ENCODE data around the gene EGF.

EGF gene

DNA sequence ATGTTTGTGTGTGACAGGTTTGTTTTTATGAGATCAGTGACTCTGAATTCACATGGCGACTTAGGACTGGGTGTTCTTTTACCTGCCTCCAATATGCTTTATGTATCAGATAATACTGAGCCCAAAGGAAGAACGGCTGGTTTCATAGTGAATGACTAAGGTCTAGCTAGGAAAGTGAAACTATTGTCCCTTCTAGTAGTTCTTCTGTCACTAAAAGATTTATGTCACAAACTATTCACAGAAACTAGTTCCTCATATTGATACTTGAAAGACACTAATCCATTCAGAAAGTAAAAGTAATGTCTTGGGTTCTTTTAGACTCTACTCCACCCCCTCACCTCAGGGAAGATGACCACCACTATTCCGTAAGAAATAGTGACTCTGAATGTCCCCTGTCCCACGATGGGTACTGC is 81.7 kb downstream of the EGF start:
- no peak for DNase-seq (ENCODE audit: low read depth)

DNA sequence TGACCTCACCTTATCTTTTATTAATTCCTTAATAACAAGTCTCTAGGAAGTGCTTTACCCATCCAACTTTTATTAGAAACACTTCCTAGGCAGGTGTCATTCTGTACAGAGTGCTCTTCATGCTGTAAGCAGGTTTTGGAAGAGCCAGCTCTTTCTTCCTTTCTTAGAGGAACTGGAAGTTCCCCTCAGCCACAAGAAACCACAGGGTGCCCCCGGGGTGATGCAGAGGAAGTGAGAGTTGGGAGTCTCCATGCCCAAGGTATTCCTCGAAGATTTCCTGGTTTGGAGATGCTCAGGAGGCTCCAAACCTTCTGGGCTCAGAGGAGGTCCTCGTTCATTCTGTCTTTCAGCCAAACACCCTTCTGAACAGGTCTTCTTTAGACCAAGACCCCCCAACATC is 83.8 kb downstream of the EGF start:
- no peak for DNase-seq (ENCODE audit: low read depth)

DNA sequence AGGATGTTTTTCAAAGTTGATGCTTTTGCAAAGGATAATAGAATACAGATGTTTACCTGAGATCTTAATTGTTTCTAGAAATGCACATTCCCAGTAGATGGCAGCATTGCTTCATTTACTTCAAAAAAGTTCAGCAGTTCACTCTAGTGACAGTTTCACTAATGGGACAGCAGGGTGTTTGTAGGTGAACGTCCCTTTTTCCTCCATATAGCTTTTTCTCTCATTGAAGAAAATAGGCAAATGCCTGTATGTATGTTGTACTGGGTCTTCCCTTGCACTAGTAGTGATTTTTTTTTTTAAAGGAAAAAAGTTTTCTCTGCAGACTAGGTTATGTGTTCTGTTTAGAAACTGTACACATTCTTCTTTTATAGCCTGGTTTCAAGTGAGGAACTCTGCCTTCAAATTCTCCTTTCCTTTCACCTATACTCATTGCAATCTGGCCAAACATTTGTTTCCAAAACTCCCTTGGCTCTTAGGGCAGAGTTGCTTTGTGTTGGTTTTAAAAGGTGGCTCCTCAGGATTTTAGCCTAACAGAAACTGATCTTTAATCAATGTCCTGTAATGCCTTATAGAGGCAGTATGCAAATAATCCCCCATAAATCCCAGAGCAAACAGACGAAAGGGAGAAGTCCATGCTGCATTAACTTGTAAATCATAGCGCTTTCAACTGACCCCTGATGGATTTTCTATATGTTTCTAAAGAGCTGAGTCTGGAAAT is 86.3 kb downstream of the EGF start:
- no peak for DNase-seq (ENCODE audit: low read depth)

DNA sequence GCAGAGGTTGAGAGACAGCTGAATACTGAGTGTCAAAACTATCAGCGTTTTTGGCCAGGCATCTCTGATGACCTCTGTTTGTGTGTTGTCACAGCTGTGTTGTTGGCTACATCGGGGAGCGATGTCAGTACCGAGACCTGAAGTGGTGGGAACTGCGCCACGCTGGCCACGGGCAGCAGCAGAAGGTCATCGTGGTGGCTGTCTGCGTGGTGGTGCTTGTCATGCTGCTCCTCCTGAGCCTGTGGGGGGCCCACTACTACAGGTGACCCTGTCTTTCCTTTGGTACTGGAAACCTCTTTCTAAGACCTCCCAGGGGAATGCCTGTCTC is 86.9 kb downstream of the EGF start:
- no peak for DNase-seq (ENCODE audit: low read depth)

DNA sequence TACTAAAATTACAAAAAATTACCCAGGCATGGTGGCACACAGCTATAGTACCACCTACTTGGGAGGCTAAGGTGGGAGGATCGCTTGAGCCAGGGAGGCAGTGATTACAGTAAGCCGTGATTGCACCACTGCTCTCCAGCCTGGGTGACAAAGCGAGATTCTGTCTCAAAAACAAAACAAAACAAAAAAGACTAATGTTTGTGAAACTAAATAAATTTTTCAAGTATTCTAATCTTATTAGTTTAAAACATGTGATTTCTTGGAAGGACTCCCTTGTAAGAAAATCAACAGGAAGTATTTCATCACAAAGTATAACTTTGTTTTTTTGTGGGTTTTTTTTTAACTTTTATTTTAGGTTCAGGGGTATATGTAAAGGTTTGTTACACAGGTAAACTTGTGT is 89.6 kb downstream of the EGF start:
- no peak for DNase-seq (ENCODE audit: low read depth)

DNA sequence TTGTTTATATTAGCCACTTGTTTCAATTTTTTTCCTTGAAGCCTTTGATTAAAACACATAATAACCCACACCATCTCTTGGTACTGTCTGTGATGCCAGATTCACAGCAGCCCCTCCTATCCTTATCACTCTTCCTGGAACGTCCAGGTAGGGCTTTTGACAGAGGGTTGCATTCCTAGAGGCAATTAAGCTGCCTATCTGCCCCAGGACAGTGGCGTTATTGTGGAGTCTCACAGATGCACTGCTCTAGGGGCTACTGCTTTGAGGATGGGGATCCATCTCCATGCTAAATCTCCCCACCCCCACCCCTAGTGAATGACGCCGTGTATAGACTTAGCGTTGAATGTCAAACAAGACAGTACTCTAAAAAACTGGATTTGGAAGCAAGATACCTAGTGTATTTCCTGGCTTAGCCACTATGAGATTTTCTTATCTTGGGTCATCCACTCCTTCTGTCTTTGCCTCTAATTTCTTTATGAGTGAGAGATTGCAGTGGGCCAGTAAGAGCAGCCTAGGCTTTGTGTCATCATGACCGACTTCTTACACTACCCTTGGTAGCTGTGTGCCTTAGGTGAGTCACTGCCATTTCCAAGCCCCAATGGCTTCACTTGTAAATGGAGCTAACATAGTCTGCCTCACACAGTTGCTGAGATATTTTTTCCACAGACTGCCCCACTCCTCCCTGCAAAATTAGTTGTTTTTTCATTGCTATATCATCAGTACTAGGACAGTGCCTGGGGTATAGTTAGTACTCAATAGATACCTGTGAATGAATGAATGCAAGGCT is 90.9 kb downstream of the EGF start:
- no peak for DNase-seq (ENCODE audit: low read depth)

DNA sequence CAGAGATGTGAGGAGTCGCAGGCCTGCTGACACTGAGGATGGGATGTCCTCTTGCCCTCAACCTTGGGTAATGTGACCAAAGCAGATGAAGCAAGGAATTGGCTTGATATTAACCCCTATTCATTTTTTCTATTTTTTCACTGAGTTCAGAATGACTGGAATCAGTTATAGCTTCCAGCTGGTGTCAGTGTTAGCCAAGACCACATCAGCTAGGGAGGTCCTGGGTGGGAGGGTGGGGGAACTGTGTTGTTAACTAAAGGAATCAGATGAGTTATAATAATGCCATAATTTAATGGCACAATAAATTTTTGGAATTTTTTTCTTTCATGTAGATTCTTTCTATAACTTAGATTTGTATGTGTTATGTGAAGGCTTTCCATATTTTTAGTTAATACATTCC is 91.9 kb downstream of the EGF start:
- DNase-seq (ENCODE audit: low read depth) = no peak

DNA sequence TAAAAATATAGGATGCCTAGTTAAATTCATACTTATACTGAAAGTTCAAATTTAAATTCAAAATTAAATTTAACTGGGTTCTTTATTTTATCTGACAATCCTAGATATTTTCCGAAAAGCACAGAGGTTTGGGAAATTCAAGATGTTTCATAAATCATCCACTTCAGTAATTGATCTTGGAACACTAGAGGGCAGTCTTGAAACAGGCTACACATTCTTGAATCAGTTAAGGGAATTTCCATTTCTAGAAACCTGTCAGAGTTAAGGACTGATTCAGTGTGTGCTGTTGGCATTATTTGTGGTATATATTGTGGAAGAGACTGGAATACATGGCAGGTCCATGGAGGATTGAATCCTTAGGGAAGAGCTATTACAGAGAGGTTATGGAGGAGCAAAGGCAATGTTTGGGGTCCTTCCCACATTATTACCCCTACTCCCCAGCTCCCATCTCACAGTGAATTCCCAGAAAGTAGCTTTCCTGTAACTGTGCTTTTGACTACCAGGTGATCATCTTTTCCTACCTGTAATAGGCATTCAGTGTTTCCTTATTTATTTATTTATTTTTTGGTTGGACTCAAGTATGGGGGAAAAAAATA is 92.9 kb downstream of the EGF start:
- DNase-seq (ENCODE audit: low read depth) = no peak

DNA sequence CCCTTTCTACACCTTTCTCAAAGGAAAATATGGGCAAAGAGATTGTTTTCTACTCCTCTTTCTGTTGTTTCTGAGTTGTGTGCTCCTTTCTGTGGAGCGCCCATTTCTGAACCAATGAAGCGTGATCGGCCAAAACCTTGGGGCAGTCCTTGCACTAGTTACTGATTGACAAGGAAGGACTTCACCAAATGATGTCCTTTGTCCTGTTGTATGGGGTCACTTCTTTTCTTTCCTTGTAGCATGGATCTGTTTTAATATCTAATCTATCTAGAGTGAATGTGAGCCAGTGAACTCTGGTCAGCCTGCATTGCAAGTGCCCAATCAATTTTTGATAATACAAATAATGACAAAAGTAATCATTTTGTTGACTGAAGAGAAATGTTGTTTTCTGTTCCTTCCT is 94.5 kb downstream of the EGF start:
- no peak for DNase-seq (ENCODE audit: low read depth)

DNA sequence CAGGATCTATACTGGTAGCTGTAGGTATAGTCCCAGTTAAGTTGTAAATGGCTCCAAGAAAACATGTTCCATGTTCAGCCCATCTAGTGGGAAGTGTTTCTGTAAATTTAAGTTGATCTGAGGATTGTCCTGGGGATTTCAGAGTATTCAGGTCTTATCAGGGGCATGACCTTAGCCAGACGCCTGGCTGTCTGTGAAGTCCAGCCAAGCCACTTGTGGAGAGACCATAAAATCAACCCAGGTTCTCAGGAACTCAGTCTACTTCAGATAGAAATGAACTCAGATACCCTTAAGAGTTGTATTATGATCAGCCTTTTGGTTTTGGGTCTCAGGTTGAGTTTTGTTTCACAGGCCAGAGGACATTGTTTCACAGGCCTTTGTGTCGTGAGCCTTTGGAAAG is 95.9 kb downstream of the EGF start:
- no peak for DNase-seq (ENCODE audit: low read depth)

DNA sequence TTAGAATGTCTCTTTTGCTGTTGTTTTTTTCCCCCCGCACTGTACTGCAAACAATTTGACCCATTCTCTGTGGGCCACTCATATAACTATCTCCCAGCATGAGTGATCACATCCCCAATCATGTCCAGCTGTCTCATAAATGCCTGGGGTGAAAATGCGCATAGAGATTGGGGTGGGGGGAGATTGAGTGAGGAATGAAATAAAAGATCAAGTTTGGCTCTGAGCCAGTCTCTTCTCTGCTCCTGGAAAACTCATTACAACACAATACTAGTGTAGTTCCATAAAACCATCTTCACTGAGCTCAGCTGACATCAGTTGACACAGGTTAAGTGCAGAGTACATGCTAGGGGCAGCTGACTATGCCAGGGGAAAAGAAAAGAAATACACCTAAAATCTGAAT is 96.9 kb downstream of the EGF start:
- DNase-seq (ENCODE audit: low read depth) = no peak

DNA sequence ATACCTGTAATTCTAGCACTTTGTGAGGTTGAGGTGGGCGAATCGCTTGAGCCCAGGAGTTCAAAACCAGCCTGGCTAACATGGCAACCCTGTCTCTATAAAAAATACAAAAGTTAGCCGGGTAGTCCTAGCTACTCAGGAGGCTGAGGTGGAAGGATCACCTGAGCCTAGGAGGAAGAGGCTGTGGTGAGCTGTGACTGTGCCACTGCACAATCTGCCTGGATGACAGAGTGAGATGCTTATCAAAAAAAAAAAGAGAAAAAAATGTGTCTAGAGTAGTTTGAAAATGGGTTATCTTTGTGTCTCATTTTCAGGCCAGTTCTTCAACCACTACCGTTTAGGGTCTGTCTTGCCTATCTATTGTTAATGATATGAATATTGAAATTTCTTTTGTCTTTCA is 98.1 kb downstream of the EGF start:
- no peak for DNase-seq (ENCODE audit: low read depth)

DNA sequence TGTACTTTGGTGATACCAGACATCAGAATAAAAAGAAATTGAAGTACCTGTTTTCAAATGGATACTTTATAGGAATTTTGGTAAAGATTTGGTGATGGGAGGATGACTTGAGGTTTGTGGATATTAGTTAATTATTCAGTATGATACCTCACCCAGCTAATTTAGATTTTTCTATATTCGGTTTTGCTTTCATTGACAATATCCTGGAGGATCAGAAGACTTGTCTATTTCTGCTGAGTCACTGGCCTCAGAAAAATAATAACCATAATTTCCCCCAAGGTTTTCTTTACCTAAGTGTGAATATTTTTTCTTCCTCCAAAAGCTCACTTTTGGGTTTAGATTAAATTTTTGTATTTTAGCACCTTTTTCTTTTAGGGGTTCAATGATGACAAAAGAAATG is 100.2 kb downstream of the EGF start:
- no peak for DNase-seq (ENCODE audit: low read depth)

DNA sequence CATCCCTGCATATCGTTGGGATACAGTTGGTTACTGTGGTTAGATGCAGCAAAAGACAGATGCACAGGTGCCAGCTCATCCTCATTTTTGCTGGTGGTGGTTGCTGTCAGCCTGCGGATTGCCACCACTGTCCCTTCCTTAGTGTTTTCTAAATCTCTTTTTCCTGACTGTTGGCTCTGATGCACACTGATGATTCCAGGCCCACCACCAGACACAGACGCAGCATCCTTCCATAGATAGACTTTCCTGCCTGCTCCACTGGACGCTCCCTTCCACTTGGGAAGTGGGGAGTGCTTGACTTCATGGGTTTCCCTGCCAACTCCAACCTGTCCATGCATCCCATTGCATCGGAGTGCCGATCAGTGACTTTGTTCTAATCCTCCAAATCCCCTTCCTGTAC is 101.5 kb downstream of the EGF start:
- no peak for DNase-seq (ENCODE audit: low read depth)

DNA sequence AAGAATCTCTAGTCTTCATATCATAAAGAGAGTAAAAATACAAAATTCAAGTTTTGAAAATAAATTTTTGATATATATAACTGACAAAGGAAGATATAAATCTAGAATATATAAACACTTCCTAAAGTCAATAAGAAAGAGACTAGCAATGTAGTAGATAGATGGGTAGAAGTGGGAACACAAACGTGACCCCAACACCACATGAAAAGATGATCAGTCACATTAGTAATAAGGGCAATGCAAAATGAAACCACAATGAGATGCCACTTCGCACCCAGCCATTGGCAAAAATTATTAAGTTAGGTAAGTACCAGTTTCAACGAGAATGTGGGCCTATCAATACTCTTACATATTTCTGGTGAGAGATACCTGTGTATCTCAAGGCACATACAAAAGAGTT is 106.5 kb downstream of the EGF start:
- no peak for DNase-seq (ENCODE audit: low read depth)

DNA sequence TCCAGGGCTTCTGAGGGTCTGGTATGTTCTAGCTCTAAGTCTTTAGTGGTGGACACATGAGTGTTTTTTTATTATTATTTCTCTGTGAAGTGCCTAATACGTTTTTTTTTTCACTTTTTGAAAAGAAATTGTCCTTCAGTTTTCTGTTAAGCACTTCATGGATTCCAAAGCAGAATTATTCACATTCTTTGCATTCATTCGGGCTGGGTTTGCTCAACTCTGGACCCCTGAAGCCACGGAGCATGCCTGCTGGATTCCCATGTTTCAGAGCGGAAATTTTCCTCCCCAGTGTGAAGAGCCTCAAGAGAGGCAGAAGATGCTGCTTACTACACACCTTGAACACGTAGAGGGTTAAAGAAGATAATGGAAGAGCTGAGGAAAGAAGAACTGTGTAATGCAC is 107.5 kb downstream of the EGF start:
- DNase-seq (ENCODE audit: low read depth) = no peak

DNA sequence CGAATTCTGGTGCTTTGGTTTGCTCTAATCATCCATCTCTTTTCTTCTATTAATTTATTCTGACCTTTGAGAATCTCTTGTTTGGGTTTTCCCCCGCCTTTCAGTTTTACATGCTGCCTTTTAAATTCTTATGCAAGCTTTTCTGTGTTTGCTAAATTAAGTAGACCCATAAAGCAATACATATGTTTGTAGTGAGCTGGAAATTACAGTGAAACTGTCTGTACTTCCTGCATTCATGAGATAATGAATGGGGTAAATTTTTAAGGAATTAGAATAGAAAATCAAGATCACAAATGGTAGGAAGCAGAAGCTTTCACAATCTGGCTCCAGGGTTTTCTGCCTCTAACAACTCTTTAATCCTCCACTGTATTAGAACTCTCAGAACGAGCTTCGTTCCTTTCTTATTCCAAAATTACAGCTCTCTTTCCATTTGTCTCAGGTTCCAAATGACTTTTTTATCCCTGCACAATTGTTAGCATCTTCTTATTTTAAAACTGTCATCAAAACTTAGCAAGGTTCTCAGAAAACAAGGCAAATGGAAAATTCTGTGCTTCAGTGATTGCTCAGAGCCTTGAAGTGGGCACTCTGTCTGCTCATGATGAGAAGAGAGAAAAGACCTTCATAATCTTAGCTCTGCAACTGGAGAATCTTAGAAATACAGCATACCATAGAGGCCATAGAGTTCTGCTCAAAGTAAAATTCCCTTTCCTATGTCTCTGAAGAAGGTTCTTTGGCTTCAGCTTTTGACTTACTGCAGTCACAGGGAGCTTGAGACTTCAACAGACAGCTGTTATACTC is 108.2 kb downstream of the EGF start:
- DNase-seq (ENCODE audit: low read depth) = no peak

DNA sequence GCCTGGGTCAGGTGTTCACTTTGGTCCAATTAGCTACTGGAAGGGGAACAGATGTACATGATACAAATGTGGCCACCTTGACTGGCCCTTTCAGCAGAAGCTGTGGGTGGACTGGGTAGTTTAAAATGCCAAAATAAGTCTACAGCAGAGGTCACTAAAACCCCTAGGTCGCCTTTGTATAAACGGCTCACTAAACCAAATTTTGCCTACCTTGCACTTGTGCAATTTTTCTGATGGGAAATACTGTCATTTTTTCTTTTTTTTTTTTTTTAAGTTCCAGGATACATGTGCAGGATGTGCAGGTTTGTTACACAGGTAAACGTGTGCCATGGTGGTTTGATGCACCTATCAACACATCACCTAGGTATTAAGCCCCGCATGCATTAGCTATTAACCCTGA is 109.8 kb downstream of the EGF start:
- no peak for DNase-seq (ENCODE audit: low read depth)

DNA sequence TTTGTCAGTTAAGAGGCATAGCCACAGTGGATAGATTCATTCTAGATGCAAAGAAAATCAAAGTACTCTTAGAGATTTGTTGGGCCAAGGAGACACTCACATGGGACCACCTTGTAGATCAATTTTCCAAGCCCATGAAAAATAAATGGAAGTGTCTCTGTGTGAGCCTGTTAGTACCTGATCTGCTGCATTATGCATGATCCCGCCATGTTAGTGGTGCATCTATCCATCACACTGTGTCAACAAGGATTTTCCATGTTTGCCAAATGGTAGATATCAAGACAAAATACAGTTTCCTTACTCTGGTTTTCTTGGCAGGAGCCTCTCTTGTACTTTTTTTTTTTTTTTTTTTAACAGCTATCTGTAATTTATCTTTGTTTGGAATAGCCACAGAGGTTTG is 112.4 kb downstream of the EGF start:
- DNase-seq (ENCODE audit: low read depth) = no peak

DNA sequence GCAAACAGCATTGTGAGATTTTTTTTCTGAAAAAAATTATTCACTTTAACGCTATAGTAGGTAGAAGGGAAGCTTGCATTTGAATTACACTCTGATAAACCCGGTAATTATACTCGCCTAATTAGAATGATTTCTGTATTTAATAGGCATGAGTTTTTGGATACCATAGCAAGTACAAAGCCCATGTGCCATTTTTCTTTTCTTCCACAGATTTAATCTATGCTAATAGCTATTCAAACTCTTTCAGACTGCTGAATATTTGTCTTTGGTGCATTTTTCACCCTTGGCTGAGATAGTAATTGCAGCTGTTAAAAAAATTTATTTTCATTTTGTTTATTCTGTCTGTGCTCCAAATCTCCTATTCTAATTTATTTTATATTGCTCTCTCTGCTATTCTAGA is 113.0 kb downstream of the EGF start:
- no peak for DNase-seq (ENCODE audit: low read depth)

DNA sequence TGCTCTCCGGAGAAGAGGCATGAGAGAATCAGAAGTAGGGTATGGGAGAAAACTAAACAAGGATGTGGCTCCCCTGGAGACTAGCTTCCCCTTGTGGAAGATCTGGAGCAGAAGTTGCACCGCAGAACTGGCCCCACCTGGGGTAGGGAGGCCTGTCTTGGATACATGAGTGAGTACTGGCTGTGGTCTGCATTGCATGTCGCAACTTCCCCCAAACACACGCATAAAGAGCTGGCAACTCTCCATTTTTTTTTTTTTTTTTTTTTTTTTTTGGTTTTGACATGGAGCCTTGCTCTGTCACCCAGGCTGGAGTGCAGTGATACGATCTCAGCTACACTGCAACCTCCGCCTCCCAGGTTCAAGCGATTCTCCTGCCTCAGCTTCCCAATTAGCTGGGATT is 119.9 kb downstream of the EGF start:
- DNase-seq (ENCODE audit: low read depth) = no peak

DNA sequence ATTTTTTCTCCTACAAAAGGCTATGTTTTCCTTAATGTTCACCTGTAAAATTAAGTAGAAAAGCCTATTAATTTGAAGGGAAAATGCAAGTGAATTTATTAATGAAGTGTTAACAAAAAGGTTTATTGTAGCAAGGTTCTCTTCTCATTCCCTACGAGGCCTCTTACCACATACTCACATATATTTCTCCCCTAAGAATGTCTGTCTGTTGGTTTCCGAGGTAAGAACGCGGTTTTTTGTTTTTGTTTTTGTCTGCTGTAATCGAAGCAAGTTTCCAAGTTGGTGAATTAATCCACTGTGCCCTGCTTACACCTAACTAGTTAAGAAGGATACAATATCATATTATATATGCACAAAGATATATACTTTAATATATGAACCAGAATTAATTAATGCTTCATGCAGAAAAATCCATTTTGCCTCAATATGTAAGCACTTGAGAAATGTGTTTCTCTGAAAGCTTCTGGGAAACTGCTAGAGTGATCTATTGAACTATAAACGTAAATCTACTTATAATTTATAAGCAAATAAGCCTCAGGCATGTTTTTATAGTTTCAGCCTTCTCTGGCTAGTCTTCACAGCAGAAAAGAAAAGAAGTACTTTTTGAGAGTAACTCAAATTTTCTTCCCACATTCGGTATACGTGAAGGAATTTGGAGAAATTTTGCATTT is 120.8 kb downstream of the EGF start:
- no peak for DNase-seq (ENCODE audit: low read depth)
